HG02870 (cell line): ENCODE results near the gene MDH2.
"Not testable (repeated sequence)": the region's sequence is repeated elsewhere in the genome, so short reads cannot be mapped to it uniquely, and the experiment has no call there.

ENCODE experiments used
- ATAC-seq: cut with Tn5 transposase; IDR thresholded peaks from one replicate; pipeline ENCODE4 v1.9.1; 2021; ENCODE audit warnings: mild to moderate bottlenecking, moderate library complexity; ENCODE audit not compliant: unreplicated experiment

MDH2 gene

DNA sequence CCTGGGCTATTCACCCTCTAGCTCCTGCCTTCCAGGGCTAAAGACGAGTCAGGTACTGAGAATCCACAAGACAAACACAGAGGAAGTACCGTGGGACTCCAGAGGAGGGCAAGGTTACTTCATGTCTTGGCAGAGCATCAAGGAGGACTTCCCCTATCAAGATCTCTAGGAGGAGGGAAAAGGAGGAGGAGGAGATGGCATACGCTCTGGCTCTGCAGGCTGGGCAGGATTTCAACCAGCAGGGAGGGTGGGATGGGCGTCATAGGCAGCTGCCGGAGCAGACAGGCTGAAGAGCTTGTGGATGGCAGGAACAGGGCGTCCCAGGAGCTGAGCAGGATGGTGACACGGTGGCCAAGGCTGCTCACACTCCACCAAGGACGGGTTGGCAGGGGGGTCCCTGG is 21.3 kb downstream of the MDH2 start:
- ATAC-seq: no peak

DNA sequence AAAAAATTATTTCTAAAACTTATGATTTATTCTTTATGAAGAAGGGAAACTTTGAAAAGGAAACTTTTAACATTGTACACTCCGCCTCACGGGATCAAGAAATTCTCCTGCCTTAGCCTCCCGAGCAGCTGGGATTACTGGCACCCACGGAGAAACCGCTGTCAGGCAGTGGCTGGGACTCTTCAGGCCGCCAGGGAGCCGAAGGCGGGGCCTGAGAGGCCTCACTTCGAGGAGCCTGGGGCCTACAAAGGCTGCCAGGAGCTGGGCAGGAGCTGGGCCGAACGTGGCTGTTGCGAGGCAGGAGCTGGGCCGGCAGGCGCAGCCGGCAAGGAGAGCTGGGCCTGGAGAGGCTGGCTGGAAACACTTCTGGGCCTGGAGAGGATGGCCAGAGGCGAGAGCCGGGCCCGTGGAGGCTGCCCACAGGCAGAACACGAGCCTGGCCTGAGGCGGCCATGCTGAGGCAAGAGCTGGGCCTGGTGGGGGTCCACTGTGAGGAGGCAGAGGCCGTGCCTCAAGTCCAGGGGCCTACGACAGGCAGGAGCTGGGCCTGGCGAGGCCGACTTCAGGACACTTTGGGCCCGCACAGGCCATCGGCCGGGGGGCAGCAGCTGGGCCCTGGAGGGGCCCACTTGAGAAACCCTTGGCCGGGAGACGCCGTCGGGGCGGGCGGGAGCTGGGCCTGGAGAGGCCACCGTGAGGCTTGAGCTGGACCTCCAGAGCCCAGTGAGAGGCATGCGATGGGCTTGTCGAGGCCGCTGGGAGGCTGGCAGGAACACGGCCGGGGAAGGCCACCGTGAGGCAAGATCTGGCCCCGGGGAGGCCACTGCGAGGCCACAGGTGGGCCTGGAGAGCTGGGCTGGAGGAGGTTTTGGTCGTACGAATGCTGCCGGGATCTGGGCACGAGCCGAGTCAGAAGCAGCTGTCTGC is 23.7 kb downstream of the MDH2 start:
- ATAC-seq: no peak

- ATAC-seq: no peak
Observed at GRCh38 chr7:76072243-76073148, 24.6 kb downstream of the MDH2 start.

DNA sequence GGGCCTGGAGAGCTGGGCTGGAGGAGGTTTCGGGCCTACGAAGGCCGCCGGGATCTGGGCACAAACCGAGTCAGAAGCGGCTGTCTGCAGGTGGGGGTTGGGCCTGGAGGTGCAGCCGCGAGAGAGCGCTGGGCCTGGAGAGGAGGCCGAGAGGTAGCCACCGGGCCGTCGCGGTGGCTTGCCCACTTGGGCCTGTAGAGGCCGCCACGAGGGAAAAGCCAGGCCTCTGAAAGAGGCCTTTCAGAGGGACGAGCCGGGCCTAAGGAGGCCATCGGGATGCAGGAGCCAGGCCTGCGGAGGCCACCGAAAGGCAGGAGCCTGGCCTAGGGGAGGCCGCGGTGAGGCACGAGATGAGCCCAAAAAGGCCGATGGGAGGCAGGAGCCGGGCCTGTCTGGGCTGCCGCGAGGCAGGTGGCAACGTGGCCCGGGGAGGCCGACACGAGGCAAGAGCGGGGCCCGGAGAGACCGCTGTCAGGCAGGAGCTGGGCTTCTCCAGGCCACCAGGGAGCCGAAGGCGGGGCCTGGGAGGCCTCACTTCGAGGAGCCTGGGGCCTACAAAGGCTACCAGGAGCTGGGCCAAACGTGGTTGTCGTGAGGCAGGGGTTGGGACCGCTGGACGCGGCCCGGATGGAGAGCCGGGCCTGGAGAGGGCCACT is 25.6 kb downstream of the MDH2 start:
- no peak for ATAC-seq

- ATAC-seq: no peak
Observed at GRCh38 chr7:76074306-76074971, 26.5 kb downstream of the MDH2 start.

DNA sequence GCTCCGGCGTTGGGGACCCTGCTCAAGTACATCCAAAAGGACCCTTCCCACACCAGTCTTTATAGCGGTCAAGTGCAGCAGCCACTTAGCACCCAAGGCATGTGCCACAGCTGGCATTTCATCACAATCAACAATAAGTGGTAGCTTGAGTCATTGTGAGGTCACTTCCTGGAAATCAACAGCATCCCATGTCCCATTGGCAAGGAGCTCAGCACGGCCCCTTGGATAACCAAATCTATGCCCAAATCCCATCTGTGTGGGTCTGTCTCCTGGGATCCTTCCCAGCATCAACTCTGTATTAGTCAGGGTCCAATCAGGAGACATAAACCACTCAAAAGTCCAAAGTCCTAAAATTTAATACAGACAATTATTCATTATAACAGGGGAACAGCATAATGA is 27.1 kb downstream of the MDH2 start:
- ATAC-seq: no peak

DNA sequence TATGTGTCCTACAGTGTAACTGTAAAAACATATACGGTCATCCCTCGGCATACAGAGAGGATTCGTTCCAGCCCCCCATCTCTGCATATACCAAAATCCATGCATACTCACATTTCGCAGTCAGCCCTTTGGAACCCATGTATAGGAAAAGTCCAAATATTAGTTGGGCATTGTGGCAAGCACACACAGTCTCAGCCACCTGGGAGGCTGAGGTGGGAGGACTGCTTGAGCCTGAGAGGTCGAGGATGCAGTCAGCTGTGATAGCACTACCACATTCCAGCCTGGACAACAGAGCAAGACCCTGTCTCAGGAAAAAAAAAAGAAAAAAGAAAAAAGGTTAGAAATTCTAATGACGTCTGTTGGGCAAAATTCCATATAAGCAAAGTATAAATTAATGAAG is 29.1 kb downstream of the MDH2 start:
- ATAC-seq: no peak

- ATAC-seq: no peak
Observed at GRCh38 chr7:76077435-76077834, 29.5 kb downstream of the MDH2 start.

- ATAC-seq: no peak
Observed at GRCh38 chr7:76080204-76080603, 32.3 kb downstream of the MDH2 start.

DNA sequence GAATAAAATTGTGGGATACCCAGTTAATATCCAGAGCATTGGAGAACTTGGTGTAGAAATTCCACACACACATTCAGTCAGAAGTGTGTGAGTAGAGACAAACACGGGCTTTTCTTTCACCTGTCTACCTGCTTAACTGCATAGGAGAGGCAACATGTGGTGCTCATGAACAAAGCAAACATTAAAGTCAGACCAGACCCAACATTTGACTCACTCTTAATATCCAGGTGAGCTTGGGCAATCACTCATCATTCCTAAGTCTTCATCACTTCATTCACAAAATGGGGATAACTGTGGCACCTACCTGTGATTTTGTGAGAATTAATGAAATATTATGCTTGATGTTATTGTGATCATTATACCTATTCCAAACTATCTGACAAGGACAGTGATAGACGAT is 36.2 kb downstream of the MDH2 start:
- ATAC-seq: not testable (repeated sequence)

DNA sequence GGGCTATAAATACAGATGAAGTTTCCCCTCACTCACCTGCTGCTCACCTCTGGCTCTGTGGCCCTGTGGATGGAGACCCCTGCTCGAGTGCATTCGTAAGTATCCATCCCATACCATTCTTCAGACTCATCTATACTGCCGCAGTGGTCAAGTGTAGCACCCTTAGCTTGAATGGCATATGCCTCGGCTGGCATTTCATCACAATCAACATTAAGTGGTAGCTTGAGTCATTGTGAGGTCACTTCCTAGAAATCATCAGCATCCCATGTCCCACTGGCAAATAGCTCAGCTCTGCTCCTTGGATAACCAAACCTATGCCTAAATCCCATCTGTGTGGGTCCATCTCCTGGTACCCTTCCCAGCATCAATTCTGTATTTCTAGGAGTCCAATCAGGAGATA is 38.2 kb downstream of the MDH2 start:
- ATAC-seq: no peak

DNA sequence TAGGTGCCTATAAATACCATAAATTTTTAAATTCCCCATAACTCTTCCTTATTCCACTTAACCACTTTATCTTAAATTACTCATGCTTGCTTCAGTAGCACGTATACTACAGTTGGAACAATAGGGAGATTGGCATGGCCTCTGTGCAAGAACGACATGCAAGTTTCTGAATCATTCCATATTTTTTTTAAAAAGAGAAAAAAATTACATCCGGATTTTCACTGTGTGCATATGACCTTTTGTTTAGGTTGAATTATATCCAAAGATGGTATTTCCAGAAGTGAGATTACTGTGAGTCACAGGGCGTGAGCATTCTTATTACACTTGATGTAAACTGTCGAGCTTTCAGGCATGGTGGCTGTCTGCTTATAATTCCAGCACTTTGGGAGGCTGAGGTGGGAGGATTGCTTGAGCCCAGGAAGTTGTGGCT is 39.5 kb downstream of the MDH2 start:
- not testable (repeated sequence) for ATAC-seq

DNA sequence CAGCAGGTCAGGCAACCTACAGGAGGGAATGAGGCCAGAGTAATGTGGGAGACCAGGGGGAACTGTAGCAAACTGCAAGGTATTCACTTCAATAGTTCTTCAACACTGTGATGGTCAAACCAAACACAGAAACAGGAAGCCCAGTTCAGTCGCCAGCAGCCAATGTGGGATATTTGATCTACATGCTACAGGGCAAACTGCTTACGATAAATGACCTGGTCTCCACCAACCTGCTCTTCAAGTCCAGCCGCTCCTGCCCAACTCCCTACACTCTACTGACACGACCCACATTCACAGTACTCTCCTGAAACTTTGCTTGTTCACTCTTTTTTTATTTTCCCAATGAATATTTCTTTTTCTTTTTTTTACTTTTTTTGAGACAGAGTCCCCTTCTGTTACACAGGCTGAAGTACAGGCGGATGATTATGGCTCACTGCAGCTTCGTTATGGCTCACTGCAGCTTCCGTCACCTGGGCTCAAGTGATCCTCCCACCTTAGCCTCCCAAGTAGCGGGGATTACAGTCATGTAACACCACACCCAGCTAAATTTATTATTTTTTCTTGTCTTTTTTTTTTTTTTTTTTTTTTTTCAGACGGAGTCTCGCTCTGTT is 42.1 kb downstream of the MDH2 start:
- ATAC-seq: no peak

GRCh38 chr7:76091506-76091905 is 43.6 kb downstream of the MDH2 start:
- no peak for ATAC-seq

GRCh38 chr7:76093531-76093930 is 45.6 kb downstream of the MDH2 start:
- ATAC-seq: not testable (repeated sequence)

DNA sequence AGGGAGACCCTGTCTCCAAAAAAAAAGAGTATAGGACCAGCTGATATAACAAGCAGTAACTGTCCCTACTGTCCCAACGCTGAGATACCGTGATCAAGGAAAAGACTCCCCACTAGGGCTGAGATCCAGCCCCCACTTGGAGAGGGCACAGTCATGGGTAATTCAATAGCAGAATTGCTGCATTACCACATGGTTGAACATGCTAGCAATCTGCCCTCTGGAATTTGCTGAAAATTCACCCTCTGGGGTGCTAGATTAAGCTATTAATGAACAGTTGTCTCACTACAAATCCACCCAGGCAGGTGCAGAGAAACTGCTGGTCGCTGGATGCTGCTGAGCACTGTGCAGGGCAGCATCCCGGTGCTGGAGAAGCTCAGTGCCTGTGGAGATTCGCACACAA is 46.4 kb downstream of the MDH2 start:
- ATAC-seq: not testable (repeated sequence)

- ATAC-seq: no peak
Observed at GRCh38 chr7:76095908-76096307, 48.0 kb downstream of the MDH2 start.

- ATAC-seq: not testable (repeated sequence)
Observed at GRCh38 chr7:76101693-76102437, 54.0 kb downstream of the MDH2 start.

- not testable (repeated sequence) for ATAC-seq
Observed at GRCh38 chr7:76103788-76104187, 55.9 kb downstream of the MDH2 start.
